IMR-90 (cell line): Measurements from ENCODE around the gene SNX2. TPM values are rescaled to one million over a fixed set of nuclear protein-coding genes. Genes with fewer than 3 reads are reported as not detected.

Experiments
- ATAC-seq: fragments of 200-7000 bp; cut with Tn5 transposase; 2 replicates; pipeline ENCODE4 v1.9.1; 2020; ENCODE audit warnings: low read depth, mild to moderate bottlenecking, moderate library complexity
- BruUV-seq: library from RNA; stranded (reverse); fragments of 400-500 nt; replicated peaks from 2 replicates; lab custom pipeline; 2021; lab: Mats Ljungman, UMichigan
- CTCF ChIA-PET: fragments of 300-600 bp; formaldehyde crosslinking; extraction: SDS; loops from one replicate; lab custom pipeline; 2021; ENCODE audit warnings: antibody characterized with exemption; lab: Yijun Ruan, JAX
- POLR2A ChIA-PET: fragments of 300-600 bp; sonication (Branson Sonifier 250); formaldehyde crosslinking; loops from one replicate; lab custom pipeline; 2022; ENCODE audit warnings: antibody characterized with exemption; ENCODE audit not compliant: unreplicated experiment; lab: Charles Lee
- DNase-seq: peaks from one replicate; pipeline ENCODE4 v3.0.0; 2013
- H2AFZ ChIP-seq: replicated peaks from 2 replicates; pipeline ENCODE3; 2013; ENCODE audit warnings: low read length, mild to moderate bottlenecking; ENCODE audit not compliant: poor library complexity
- H2AK5ac ChIP-seq: 2 replicates; pipeline ENCODE4 v1.6.1; 2013; ENCODE audit warnings: low read depth, low read length, inconsistent platforms
- H2AK9ac ChIP-seq: replicated peaks from 2 replicates; pipeline ENCODE3; 2013; ENCODE audit warnings: mild to moderate bottlenecking, low read depth, low read length, moderate library complexity; ENCODE audit not compliant: poor library complexity
- H2BK120ac ChIP-seq: 2 replicates; pipeline ENCODE4 v1.6.1; 2013; ENCODE audit warnings: low read depth, low read length, inconsistent platforms
- H2BK15ac ChIP-seq: 3 replicates; pipeline ENCODE4 v1.6.1; 2013; ENCODE audit warnings: low read depth, low read length, inconsistent platforms
- H2BK20ac ChIP-seq: 2 replicates; pipeline ENCODE4 v1.6.1; 2013; ENCODE audit warnings: low read depth, mild to moderate bottlenecking, inconsistent platforms, low read length, moderate library complexity
- H2BK5ac ChIP-seq: 2 replicates; pipeline ENCODE4 v1.6.1; 2013; ENCODE audit warnings: mild to moderate bottlenecking, low read depth, low read length, inconsistent platforms; ENCODE audit not compliant: poor library complexity, severe bottlenecking
- H3K14ac ChIP-seq: replicated peaks from 2 replicates; pipeline ENCODE4 v1.6.1; 2013; ENCODE audit warnings: low read depth, low read length, inconsistent platforms
- H3K18ac ChIP-seq: 2 replicates; pipeline ENCODE4 v1.6.1; 2013; ENCODE audit warnings: low read depth, low read length, control low read depth
- H3K23ac ChIP-seq: 2 replicates; pipeline ENCODE4 v1.6.1; 2013; ENCODE audit warnings: low read depth, low read length, inconsistent platforms
- H3K27ac ChIP-seq: 2 replicates; pipeline ENCODE4 v1.5.1; 2013; ENCODE audit warnings: mild to moderate bottlenecking, control low read depth, low read length; ENCODE audit not compliant: insufficient read depth
- H3K27me3 ChIP-seq: 2 replicates; pipeline ENCODE4 v1.6.1; 2013; ENCODE audit warnings: low read length; ENCODE audit not compliant: control insufficient read depth, insufficient read depth
- H3K36me3 ChIP-seq: 2 replicates; pipeline ENCODE4 v1.6.1; 2013; ENCODE audit warnings: low read length, mixed read lengths; ENCODE audit not compliant: control insufficient read depth, insufficient read depth
- H3K4ac ChIP-seq: 2 replicates; pipeline ENCODE4 v1.6.1; 2013; ENCODE audit warnings: low read depth, low read length, inconsistent platforms
- H3K4me1 ChIP-seq: 2 replicates; pipeline ENCODE4 v1.6.1; 2013; ENCODE audit warnings: low read length, mixed read lengths; ENCODE audit not compliant: control insufficient read depth, insufficient read depth
- H3K4me2 ChIP-seq: 2 replicates; pipeline ENCODE4 v1.6.1; 2013; ENCODE audit warnings: low read depth, mild to moderate bottlenecking, control low read depth, low read length, moderate library complexity
- H3K4me3 ChIP-seq: 2 replicates; pipeline ENCODE4 v1.5.1; 2013; ENCODE audit warnings: low read depth, mild to moderate bottlenecking, control low read depth, low read length, moderate library complexity; ENCODE audit not compliant: insufficient read depth
- H3K56ac ChIP-seq: 2 replicates; pipeline ENCODE4 v1.6.1; 2013; ENCODE audit warnings: low read length, inconsistent platforms; ENCODE audit not compliant: insufficient read depth; ENCODE audit errors: extremely low read depth
- H3K79me1 ChIP-seq, 2 experiments: 2 replicates each; pipeline ENCODE4 v1.6.1; 2013; ENCODE audit warnings: low read length in 2 of 2, inconsistent platforms in 1 of 2, low read depth in 1 of 2
- H3K9ac ChIP-seq: 2 replicates; pipeline ENCODE4 v1.6.1; 2013; ENCODE audit warnings: low read depth, low read length, control low read depth
- H3K9me1 ChIP-seq: 2 replicates; pipeline ENCODE4 v1.6.1; 2013; ENCODE audit warnings: low read length, inconsistent platforms; ENCODE audit not compliant: insufficient read depth
- H3K9me3 ChIP-seq: 2 replicates; pipeline ENCODE4 v1.6.1; 2013; ENCODE audit warnings: low read length; ENCODE audit not compliant: control insufficient read depth, insufficient read depth
- H4K20me1 ChIP-seq: 2 replicates; pipeline ENCODE4 v1.6.1; 2013; ENCODE audit warnings: low read length, inconsistent platforms; ENCODE audit not compliant: insufficient read depth
- H4K5ac ChIP-seq: 2 replicates; pipeline ENCODE4 v1.6.1; 2013; ENCODE audit warnings: mild to moderate bottlenecking, low read depth, low read length, control low read depth
- H4K8ac ChIP-seq, 2 experiments: 2 replicates each; pipeline ENCODE4 v1.6.1; 2013; ENCODE audit warnings: low read depth in 2 of 2, low read length in 2 of 2, control low read depth in 1 of 2, inconsistent platforms in 1 of 2
- H4K91ac ChIP-seq: 2 replicates; pipeline ENCODE4 v1.6.1; 2013; ENCODE audit warnings: low read depth, low read length, inconsistent platforms; ENCODE audit not compliant: insufficient read depth
- BHLHE40 ChIP-seq: fragments of 150-350 bp; IDR thresholded peaks from 2 replicates; pipeline ENCODE4 v1.6.1; 2016; ENCODE audit warnings: mild to moderate bottlenecking, low read depth, low read length
- CEBPB ChIP-seq: IDR thresholded peaks from 2 replicates; pipeline ENCODE4 v1.6.1; 2012; ENCODE audit warnings: low read depth, low read length, improper control_type of control experiment
- FOS ChIP-seq: fragments of 150-350 bp; IDR thresholded peaks from 2 replicates; pipeline ENCODE4 v1.6.1; 2016; ENCODE audit warnings: low read depth, low read length
- MAZ ChIP-seq: IDR thresholded peaks from 2 replicates; pipeline ENCODE4 v1.6.1; 2012; ENCODE audit warnings: low read depth, mild to moderate bottlenecking, low read length, improper control_type of control experiment, moderate library complexity, borderline replicate concordance
- MXI1 ChIP-seq: IDR thresholded peaks from 2 replicates; pipeline ENCODE4 v1.6.1; 2012; ENCODE audit warnings: low read depth, mild to moderate bottlenecking, low read length, moderate library complexity, borderline replicate concordance
- POLR2A ChIP-seq: IDR thresholded peaks from 2 replicates; pipeline ENCODE4 v1.6.1; 2012; ENCODE audit warnings: mild to moderate bottlenecking, low read depth, low read length
- RCOR1 ChIP-seq: IDR thresholded peaks from 2 replicates; pipeline ENCODE4 v1.6.1; 2012; ENCODE audit warnings: mild to moderate bottlenecking, low read length, improper control_type of control experiment; ENCODE audit not compliant: insufficient replicate concordance
- SMC3 ChIP-seq: fragments of 150-350 bp; IDR thresholded peaks from 2 replicates; pipeline ENCODE4 v1.6.1; 2016; ENCODE audit warnings: low read depth, mild to moderate bottlenecking, antibody characterized with exemption, low read length, moderate library complexity
- WGBS, 2 experiments: methylation state at CpG; one replicate each; pipeline versions ENCODE4 v1.1.5 to v1.1.7; 2013; ENCODE audit warnings: missing lambda C conversion rate in 2 of 2; ENCODE audit not compliant: insufficient read length in 1 of 2; ENCODE audit errors: extremely low coverage in 2 of 2; 5-methylcytosine and 5-hydroxymethylcytosine counted together
- dilution Hi-C: fragments of 300-500 bp; cut with HindIII; formaldehyde crosslinking; loops from one replicate; pipeline ENCODE4 v1.14.3; 2018; ENCODE audit warnings: low sequenced_read_pairs; ENCODE audit not compliant: unreplicated experiment
- in situ Hi-C: fragments of 300-500 bp; cut with MboI; formaldehyde crosslinking; loops from 3 replicates; pipeline ENCODE4 v1.14.3; 2019; ENCODE audit warnings: low sequenced_read_pairs, inconsistent platforms, mixed read lengths
- intact Hi-C: fragments of 100-400 bp; cut with micrococcal nuclease; formaldehyde crosslinking; loops from 2 replicates; pipeline ENCODE4 v1.10.0; 2022
- polyA plus RNA-seq, 3 experiments: library from polyadenylated mRNA; depleted of rRNA; stranded (reverse); fragments of >200 nt; gene quantifications; 2 replicates each; pipeline ENCODE4 v1.2.3, GENCODE V29; 2012; ENCODE audit warnings: low replicate concordance in 1 of 3
- total RNA-seq: library from RNA; depleted of rRNA; stranded (reverse); fragments of >200 nt; gene quantifications from 2 replicates; pipeline ENCODE4 v1.2.3, GENCODE V29; 2012

The SNX2 gene
- total and polyA plus RNA-seq, 2 of the 4 experiments (the other 2 are of a cell fraction): 26.3 to 52.9 TPM

DNA sequence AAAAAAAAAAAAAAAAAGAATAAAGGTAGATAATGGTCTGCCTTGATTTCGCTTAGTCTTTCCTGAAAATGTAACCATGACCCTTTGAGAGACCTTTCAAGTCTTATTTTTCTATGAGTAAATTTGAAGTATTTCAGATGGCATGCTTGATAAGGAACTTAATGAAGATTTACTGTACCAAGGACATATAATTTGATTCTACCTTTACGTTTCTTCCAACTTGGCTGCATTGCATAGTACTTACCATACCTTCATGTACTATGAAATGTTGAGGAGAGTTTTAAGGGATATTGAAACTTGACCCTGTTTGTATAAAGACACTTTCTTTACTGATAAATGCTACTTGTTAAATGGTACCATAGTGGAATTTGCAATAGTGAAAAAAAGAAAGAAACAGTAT lies 35.5 kb downstream of the SNX2 start:
- BruUV-seq: no TSS peak
- dilution Hi-C loops: no loop called here

More for the DNA sequence above, 35.5 kb downstream of the SNX2 start:
- H3K4me2 ChIP-seq: no peak overlapping the region
- no peak overlapping the region for H3K4me3 ChIP-seq
- intact Hi-C loops (no loop called here), in situ Hi-C loops (no loop called here)
- POLR2A ChIA-PET: no interaction called here
- no peak overlapping the region for H3K14ac ChIP-seq
- no peaks in the 10 kb centered on the region for H4K20me1 ChIP-seq
- no peak overlapping the region for H3K9ac ChIP-seq
- H3K79me1 ChIP-seq: no peaks in the 10 kb centered on the region; a peak in 1 of 4 replicates
- DNase-seq: no peak
- no peak overlapping the region for H3K4ac ChIP-seq
- H4K91ac ChIP-seq: no peak overlapping the region
- CTCF ChIA-PET: no interaction called here
- H2BK20ac ChIP-seq: no peak overlapping the region
- no peak overlapping the region for H2BK5ac ChIP-seq
- ATAC-seq: no peak
- no peaks in the 10 kb centered on the region for H3K9me1 ChIP-seq
- H2AFZ ChIP-seq: no peak overlapping the region
- H3K27ac ChIP-seq: no peak overlapping the region
- H3K27me3 ChIP-seq: no peaks in the 10 kb centered on the region
- TF ChIP-seq SMC3 (no peak), CEBPB (no peak), FOS (no peak), BHLHE40 (no peak), RCOR1 (no peak), POLR2A (no peak), MAZ (no peak), MXI1 (no peak)
- no CpG with 5 or more reads among the region's 2 CpGs for WGBS, 2 experiments
- no peak overlapping the region for H4K8ac ChIP-seq
- no peak overlapping the region for H2BK15ac ChIP-seq
- H2AK5ac ChIP-seq: no peak overlapping the region
- H3K18ac ChIP-seq: no peak overlapping the region
- no peaks in the 10 kb centered on the region for H3K4me1 ChIP-seq
- H2BK120ac ChIP-seq: no peak overlapping the region
- no peak overlapping the region for H4K5ac ChIP-seq
- no peak overlapping the region for H3K56ac ChIP-seq
- H3K9me3 ChIP-seq: no peaks in the 10 kb centered on the region
- H3K36me3 ChIP-seq: no peaks in the 10 kb centered on the region
- no peak overlapping the region for H3K23ac ChIP-seq
- no peak overlapping the region for H2AK9ac ChIP-seq
